GM23338 (cell line): ENCODE results near the gene SLC25A47. TPM values are rescaled to one million over a fixed set of nuclear protein-coding genes. Genes with fewer than 3 reads are reported as not detected.

ENCODE experiments used
- ATAC-seq: fragments of 200-7000 bp; cut with Tn5 transposase; 3 replicates; pipeline ENCODE4 v1.9.1; 2020
- DNase-seq: peaks from one replicate; pipeline ENCODE4 v3.0.0-alpha.2; 2015; ENCODE audit warnings: low spot score
- H2AFZ ChIP-seq: fragments of 200-600 bp; sonication (generic); 2 replicates; pipeline ENCODE4 v1.8.0; 2016; ENCODE audit warnings: antibody characterized with exemption, mild to moderate bottlenecking, moderate library complexity
- H3F3A ChIP-seq: fragments of 200-600 bp; sonication (generic); replicated peaks from 2 replicates; pipeline ENCODE4 v1.8.0; 2017; ENCODE audit warnings: antibody characterized with exemption, mixed run types, low read depth
- H3K27ac ChIP-seq: fragments of 200-600 bp; sonication (generic); 2 replicates; pipeline ENCODE4 v1.6.1; 2016; ENCODE audit warnings: low read depth
- H3K27me3 ChIP-seq: fragments of 200-600 bp; sonication (generic); 2 replicates; pipeline ENCODE4 v1.8.0; 2016; ENCODE audit warnings: mild to moderate bottlenecking, mixed run types, moderate library complexity; ENCODE audit not compliant: insufficient read depth
- H3K36me3 ChIP-seq: fragments of 200-600 bp; sonication (generic); 2 replicates; pipeline ENCODE4 v1.8.0; 2016; ENCODE audit warnings: mild to moderate bottlenecking; ENCODE audit not compliant: insufficient read depth
- H3K4me1 ChIP-seq: fragments of 200-600 bp; sonication (generic); 2 replicates; pipeline ENCODE4 v1.8.0; 2016; ENCODE audit warnings: mild to moderate bottlenecking, moderate library complexity; ENCODE audit not compliant: insufficient read depth
- H3K4me2 ChIP-seq: fragments of 200-600 bp; sonication (generic); 2 replicates; pipeline ENCODE4 v1.7.1; 2017; ENCODE audit warnings: mixed run types
- H3K4me3 ChIP-seq: fragments of 200-600 bp; sonication (generic); 2 replicates; pipeline ENCODE4 v1.6.1; 2016; ENCODE audit warnings: mixed run types
- H3K79me2 ChIP-seq: fragments of 200-600 bp; sonication (generic); replicated peaks from 2 replicates; pipeline ENCODE4 v1.8.0; 2017; ENCODE audit warnings: mild to moderate bottlenecking; ENCODE audit not compliant: insufficient read depth
- H3K9me2 ChIP-seq: fragments of 200-600 bp; sonication (generic); 2 replicates; pipeline ENCODE4 v1.8.0; 2017; ENCODE audit not compliant: insufficient read depth
- H4K20me1 ChIP-seq: fragments of 200-600 bp; sonication (generic); replicated peaks from 2 replicates; pipeline ENCODE4 v1.8.0; 2017; ENCODE audit warnings: mild to moderate bottlenecking; ENCODE audit not compliant: insufficient read depth
- H3K27ac Mint-ChIP-seq: 2 replicates; pipeline ENCODE4 v1.8.0; 2020; ENCODE audit warnings: inconsistent platforms, mild to moderate bottlenecking, moderate library complexity, mixed read lengths
- H3K27me3 Mint-ChIP-seq: 3 replicates; pipeline ENCODE4 v1.8.0; 2022; ENCODE audit warnings: low read depth, mild to moderate bottlenecking, moderate library complexity, mixed read lengths, inconsistent platforms; ENCODE audit not compliant: insufficient read depth, poor library complexity
- H3K36me3 Mint-ChIP-seq: 3 replicates; pipeline ENCODE4 v1.8.0; 2021; ENCODE audit warnings: low read depth, mild to moderate bottlenecking, inconsistent platforms, moderate library complexity, mixed read lengths
- H3K4me1 Mint-ChIP-seq: 3 replicates; pipeline ENCODE4 v1.8.0; 2020; ENCODE audit warnings: mild to moderate bottlenecking, inconsistent platforms, mixed read lengths
- H3K4me3 Mint-ChIP-seq: 3 replicates; pipeline ENCODE4 v1.8.0; 2021; ENCODE audit warnings: moderate library complexity, mild to moderate bottlenecking, inconsistent platforms, mixed read lengths
- H3K9me3 Mint-ChIP-seq: 3 replicates; pipeline ENCODE4 v1.8.0; 2020; ENCODE audit warnings: moderate library complexity, mild to moderate bottlenecking, inconsistent platforms, mixed read lengths
- ETS1 ChIP-seq: IDR thresholded peaks from 2 replicates; pipeline ENCODE4 v1.6.1; 2016; ENCODE audit warnings: antibody characterized with exemption
- EZH2 ChIP-seq: fragments of 200-600 bp; sonication (generic); IDR thresholded peaks from one replicate; pipeline ENCODE4 v1.8.0; 2017; ENCODE audit warnings: antibody characterized with exemption, mild to moderate bottlenecking, low read depth; ENCODE audit not compliant: unreplicated experiment
- EZH2phosphoT487 ChIP-seq: fragments of 200-600 bp; sonication (generic); IDR thresholded peaks from one replicate; pipeline ENCODE4 v1.8.1; 2018; ENCODE audit warnings: antibody characterized with exemption; ENCODE audit not compliant: unreplicated experiment
- JUNB ChIP-seq: IDR thresholded peaks from one replicate; pipeline ENCODE4 v1.6.1; 2016; ENCODE audit warnings: antibody characterized with exemption; ENCODE audit not compliant: unreplicated experiment
- NANOG ChIP-seq: IDR thresholded peaks from 2 replicates; pipeline ENCODE4 v1.6.1; 2016; ENCODE audit warnings: antibody characterized with exemption, borderline replicate concordance
- POLR2AphosphoS5 ChIP-seq: IDR thresholded peaks from 2 replicates; pipeline ENCODE4 v1.6.1; 2016; ENCODE audit warnings: antibody characterized with exemption, low read depth
- STAT1 ChIP-seq: IDR thresholded peaks from one replicate; pipeline ENCODE4 v1.6.1; 2016; ENCODE audit warnings: antibody characterized with exemption; ENCODE audit not compliant: unreplicated experiment
- ZNF114 ChIP-seq: fragments of 250-450 bp; sonication (Bioruptor Pico); IDR thresholded peaks from 2 replicates; pipeline ENCODE4 v1.5.0; 2020; ENCODE audit warnings: mild to moderate bottlenecking, moderate library complexity
- polyA plus RNA-seq: library from polyadenylated mRNA; unstranded; fragments of >200 nt; fragmentation: Nextera tagmentation; extraction: Ambion mirVana; gene quantifications from 2 replicates; pipeline ENCODE4 v1.2.1, GENCODE V29; 2016
- total RNA-seq: library from RNA; depleted of rRNA; stranded (reverse); fragments of >200 nt; shearing (Covaris generic); gene quantifications from 2 replicates; pipeline ENCODE4 v1.2.3, GENCODE V29; 2014
- TF ChIP-seq, protein P1 (sequence below), 2 experiments: fragments of 200-600 bp in 1 of 2; sonication (generic) in 1 of 2; conservative IDR thresholded peaks; 2 replicates each; pipeline versions ENCODE4 v1.5.1 to v1.6.1; 2016 to 2017; ENCODE audit warnings: antibody characterized with exemption in 2 of 2, low read depth in 2 of 2, mild to moderate bottlenecking in 2 of 2, moderate library complexity in 1 of 2

SLC25A47 gene
- total and polyA plus RNA-seq, 2 experiments from 2014 or later = not detected

DNA sequence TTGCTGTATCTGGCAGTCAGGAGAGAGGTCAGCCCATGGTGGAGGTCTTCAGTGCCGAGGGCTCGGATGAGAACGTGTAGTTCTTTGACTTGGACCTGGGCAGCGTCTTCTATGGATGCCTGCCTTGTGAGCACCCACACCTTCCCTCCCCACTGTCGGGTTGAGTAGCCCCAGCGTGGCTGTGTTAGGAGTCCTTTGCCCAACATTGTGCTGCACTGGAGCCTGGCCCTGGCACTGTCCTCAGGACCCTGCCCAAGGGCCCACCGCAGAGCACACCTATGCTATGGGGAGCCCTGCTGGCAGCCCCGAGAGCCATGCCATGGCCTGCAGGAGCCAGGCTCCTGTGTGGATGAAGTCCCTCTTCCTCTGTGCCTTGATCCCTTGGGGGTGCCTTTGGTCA is 43.6 kb upstream of the SLC25A47 start (continued):
- TF ChIP-seq JUNB = no peak
- no peak for TF ChIP-seq ETS1
- TF ChIP-seq, protein P1, sequence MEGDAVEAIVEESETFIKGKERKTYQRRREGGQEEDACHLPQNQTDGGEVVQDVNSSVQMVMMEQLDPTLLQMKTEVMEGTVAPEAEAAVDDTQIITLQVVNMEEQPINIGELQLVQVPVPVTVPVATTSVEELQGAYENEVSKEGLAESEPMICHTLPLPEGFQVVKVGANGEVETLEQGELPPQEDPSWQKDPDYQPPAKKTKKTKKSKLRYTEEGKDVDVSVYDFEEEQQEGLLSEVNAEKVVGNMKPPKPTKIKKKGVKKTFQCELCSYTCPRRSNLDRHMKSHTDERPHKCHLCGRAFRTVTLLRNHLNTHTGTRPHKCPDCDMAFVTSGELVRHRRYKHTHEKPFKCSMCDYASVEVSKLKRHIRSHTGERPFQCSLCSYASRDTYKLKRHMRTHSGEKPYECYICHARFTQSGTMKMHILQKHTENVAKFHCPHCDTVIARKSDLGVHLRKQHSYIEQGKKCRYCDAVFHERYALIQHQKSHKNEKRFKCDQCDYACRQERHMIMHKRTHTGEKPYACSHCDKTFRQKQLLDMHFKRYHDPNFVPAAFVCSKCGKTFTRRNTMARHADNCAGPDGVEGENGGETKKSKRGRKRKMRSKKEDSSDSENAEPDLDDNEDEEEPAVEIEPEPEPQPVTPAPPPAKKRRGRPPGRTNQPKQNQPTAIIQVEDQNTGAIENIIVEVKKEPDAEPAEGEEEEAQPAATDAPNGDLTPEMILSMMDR (conservative IDR thresholded peaks at IDR 0.05; ENCODE audit: low read depth in 2 of 2) = no peak
- TF ChIP-seq EZH2 = no peak
- no peak for TF ChIP-seq STAT1
- TF ChIP-seq EZH2phosphoT487 = no peak
- TF ChIP-seq POLR2AphosphoS5 = no peak
- TF ChIP-seq ZNF114 (CRISPR knock-in tag) = no peak

- Mint-ChIP-seq H3K9me3 (no peaks in the 10 kb centered on the region), H3K4me3 (no peak overlapping the region), H3K27me3 (peaks cover 18% of the 10 kb centered on the region), H3K36me3 (peaks cover 19% of the 10 kb centered on the region), H3K27ac (peak overlapping the region; percentile 29), H3K4me1 (peaks cover 45% of the 10 kb centered on the region)
- Histone ChIP-seq H3F3A (peaks cover 33% of the 10 kb centered on the region; the same call in 1 of the 2 replicates), H3K4me3 (no peak overlapping the region), H3K4me2 (no peak overlapping the region), H3K79me2 (peaks cover 64% of the 10 kb centered on the region), H3K4me1 (peaks cover 35% of the 10 kb centered on the region), H2AFZ (no peak overlapping the region), H3K36me3 (peaks cover 5% of the 10 kb centered on the region), H3K9me2 (no peaks in the 10 kb centered on the region), H4K20me1 (peaks cover 35% of the 10 kb centered on the region), H3K27ac (peak overlapping the region; percentile 74; the same call in 1 of the 2 replicates), H3K27me3 (no peaks in the 10 kb centered on the region)
- DNase-seq = peak; percentile 67
- ATAC-seq = peak; percentile 5
- TF ChIP-seq NANOG = no peak
- TF ChIP-seq, protein P1 (conservative IDR thresholded peaks at IDR 0.05; ENCODE audit: low read depth in 2 of 2) = peak in 1 of 2 experiments; percentile 19; a peak in 1 of 4 replicates
Measured at GRCh38 chr14:100281286-100282082, 41.7 kb upstream of the SLC25A47 start.
